Measurements from ENCODE around the gene CNBP. TPM values are rescaled to one million over a fixed set of nuclear protein-coding genes. Genes with fewer than 3 reads are reported as not detected.

The CNBP gene
- total RNA-seq, 4 donors from 2014 or later, result 390 to 480 (median 421) TPM

- no peaks in the 10 kb centered on the region for H3K36me3 ChIP-seq
- peak within 1 kb of the TSS; percentile 84 to 95 (median 94) for H3K27ac ChIP-seq
- WGBS, 2 donors, result 4 to 8% methylated on average over 8 to 23 of the region's 60 CpGs
- H3K27me3 ChIP-seq, result no peaks in the 10 kb centered on the region
- no peaks in the 10 kb centered on the region for H3K9me3 ChIP-seq
- DNase-seq, result peak; percentile 94 to 95
- TF ChIP-seq CTCF (IDR thresholded peaks at IDR 0.05), result no peak
- no peak for TF ChIP-seq POLR2A (IDR thresholded peaks at IDR 0.05)
- intact Hi-C loops (cut with DNase I), result no loop called here
- H3K4me1 ChIP-seq, result peaks cover 33% of the 10 kb centered on the region in 2 donors
- H3K4me3 ChIP-seq (replicated peaks in 1 of 3), result peak within 1 kb of the TSS; percentile 80 to 92 (median 87)
These were observed 61.8 kb downstream of the CNBP start, which contains the start of gene RAB43 for GRCh38 chr3:129121792-129122411. Gene RAB43 (minus strand): TSS chr3:129121804. CDS start chr3:129121489, 315 bp downstream.

- no peak for DNase-seq
- H3K36me3 ChIP-seq, result no peaks in the 10 kb centered on the region
- 0% methylated on average over 11 of the region's 80 CpGs; no CpG with 5 or more reads in 1 of the 2 donors for WGBS, 2 donors
- H3K4me1 ChIP-seq, result peaks cover 40% of the 10 kb centered on the region in 2 donors
- no peaks in the 10 kb centered on the region for H3K27me3 ChIP-seq
- intact Hi-C loops (cut with DNase I), result no loop called here
- peak overlapping the region; percentile 80 to 92 (median 87) for H3K4me3 ChIP-seq (replicated peaks in 1 of 3)
- no peaks in the 10 kb centered on the region for H3K9me3 ChIP-seq
- TF ChIP-seq POLR2A (IDR thresholded peaks at IDR 0.05) (peak in 1 of 2 donors; percentile 61), CTCF (IDR thresholded peaks at IDR 0.05) (no peak)
- H3K27ac ChIP-seq, result peak overlapping the region; percentile 84 to 95 (median 94)
These were observed 62.5 kb downstream of the CNBP start for GRCh38 chr3:129121016-129121791.

GRCh38 chr3:129120254-129121004 lies 63.3 kb downstream of the CNBP start:
- Histone ChIP-seq H3K4me1 (peaks cover 46 to 47% of the 10 kb centered on the region in 2 donors), H3K27me3 (no peaks in the 10 kb centered on the region), H3K36me3 (no peaks in the 10 kb centered on the region), H3K4me3 (replicated peaks in 1 of 3) (peak overlapping the region; percentile 80 to 92 (median 87)), H3K9me3 (no peaks in the 10 kb centered on the region), H3K27ac (peak overlapping the region; percentile 84 to 95 (median 94))
- intact Hi-C loops (cut with DNase I), result no loop called here
- TF ChIP-seq CTCF (IDR thresholded peaks at IDR 0.05), result peak in 4 of 6 experiments; percentile 25 to 53 (median 50)
- TF ChIP-seq POLR2A (IDR thresholded peaks at IDR 0.05), result peak; percentile 40 to 73
- DNase-seq, result peak; percentile 93 to 94
- WGBS, 2 donors, result 1% methylated on average over 9 to 15 of the region's 18 CpGs

GRCh38 chr3:129119365-129120100 lies 64.2 kb downstream of the CNBP start:
- DNase-seq, result peak; percentile 47 to 54
- H3K9me3 ChIP-seq, result no peaks in the 10 kb centered on the region
- no peaks in the 10 kb centered on the region for H3K27me3 ChIP-seq
- H3K4me1 ChIP-seq, result peaks cover 46 to 56% of the 10 kb centered on the region in 2 donors
- WGBS, 2 donors, result 12 to 20% methylated on average over 13 of the region's 13 CpGs
- peak overlapping the region; percentile 84 to 95 (median 94) for H3K27ac ChIP-seq
- TF ChIP-seq POLR2A (IDR thresholded peaks at IDR 0.05), result peak in 1 of 2 donors; percentile 22
- TF ChIP-seq CTCF (IDR thresholded peaks at IDR 0.05), result no peak
- H3K36me3 ChIP-seq, result no peaks in the 10 kb centered on the region
- peak overlapping the region in 2 of 3 donors; percentile 80 to 87 for H3K4me3 ChIP-seq (replicated peaks in 1 of 3)
- intact Hi-C loops (cut with DNase I), result loop anchor here (5.0 kb wide), 1 partner anchor 62 kb away; no protein-coding TSS in a partner anchor

Measured in thyroid gland (tissue), 4 donors.